Thymus (tissue), 11 donors: ENCODE data around the gene CELF5. TPM values are rescaled to one million over a fixed set of nuclear protein-coding genes. Genes with fewer than 3 reads are reported as not detected.
"Not testable (repeated sequence)": the region's sequence is repeated elsewhere in the genome, so short reads cannot be mapped to it uniquely, and the experiment has no call there.

ENCODE experiments used
- DNase-seq, 9 donors: peaks; one replicate each; pipeline ENCODE4 v3.0.0-alpha.2; 2013; ENCODE audit warnings: low spot score in 9 of 9, low read depth in 6 of 9, missing footprints in 1 of 9
- H3K27ac ChIP-seq, 2 donors: one replicate each; pipeline ENCODE4 v1.5.1; 2013; ENCODE audit warnings: control low read depth in 1 of 2, low read depth in 1 of 2, low read length in 1 of 2, mild to moderate bottlenecking in 1 of 2, moderate library complexity in 1 of 2
- H3K27me3 ChIP-seq, 2 donors: one replicate each; pipeline ENCODE4 v1.5.1; 2013; ENCODE audit warnings: low read length in 1 of 2; ENCODE audit not compliant: control insufficient read depth in 2 of 2, insufficient read depth in 1 of 2
- H3K36me3 ChIP-seq, 2 donors: one replicate each; pipeline ENCODE4 v1.5.1; 2013; ENCODE audit warnings: low read length in 1 of 2, mild to moderate bottlenecking in 1 of 2, moderate library complexity in 1 of 2; ENCODE audit not compliant: control insufficient read depth in 2 of 2, insufficient read depth in 2 of 2
- H3K4me1 ChIP-seq, 2 donors: one replicate each; pipeline ENCODE4 v1.5.1; 2013; ENCODE audit warnings: low read length in 2 of 2; ENCODE audit not compliant: control insufficient read depth in 2 of 2, insufficient read depth in 2 of 2
- H3K4me3 ChIP-seq, 2 donors: one replicate each; pipeline ENCODE4 v1.5.1; 2013; ENCODE audit warnings: low read length in 2 of 2, control low read depth in 1 of 2, mild to moderate bottlenecking in 1 of 2
- H3K9me3 ChIP-seq, 2 donors: one replicate each; pipeline ENCODE4 v1.5.1; 2013; ENCODE audit warnings: low read length in 1 of 2, mild to moderate bottlenecking in 1 of 2; ENCODE audit not compliant: control insufficient read depth in 2 of 2, insufficient read depth in 1 of 2
- WGBS: extraction: QIAGEN DNeasy Blood & Tissue Kit; methylation state at CpG from one replicate; pipeline ENCODE4 v1.1.7; 2013; 5-methylcytosine and 5-hydroxymethylcytosine counted together
- polyA plus RNA-seq: library from polyadenylated mRNA; stranded (reverse); fragments of 200-250 nt; gene quantifications from one replicate; pipeline ENCODE4 v1.2.3, GENCODE V29; 2013
- total RNA-seq: library from RNA; stranded (reverse); fragments of 120-200 nt; gene quantifications from one replicate; pipeline ENCODE4 v1.2.4, GENCODE V29; 2013
- donor health status: healthy.

CELF5 gene
- total and polyA plus RNA-seq, 2 donors: 0.28 to 1.4 TPM

DNA sequence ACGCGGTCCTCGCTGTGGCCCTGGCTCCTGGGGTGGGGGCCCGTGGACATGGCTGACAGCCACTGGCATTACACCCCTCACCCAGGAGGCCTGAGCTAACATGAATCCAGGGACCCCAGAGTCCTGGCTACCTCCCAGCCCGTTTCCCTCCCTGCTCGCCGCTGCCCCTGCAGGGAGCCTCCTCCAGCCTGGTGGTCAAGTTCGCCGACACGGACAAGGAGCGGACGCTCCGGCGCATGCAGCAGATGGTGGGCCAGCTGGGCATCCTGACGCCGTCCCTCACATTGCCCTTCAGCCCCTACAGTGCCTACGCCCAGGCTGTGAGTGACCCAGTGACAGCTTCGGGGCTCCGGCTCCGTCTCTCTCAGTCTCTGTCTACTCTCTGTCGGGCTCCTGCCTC is 56.6 kb downstream of the CELF5 start:
- H3K4me1 ChIP-seq: no peaks in the 10 kb centered on the region
- H3K9me3 ChIP-seq: peaks cover 0 to 1% of the 10 kb centered on the region in 2 donors
- WGBS: 92% methylated on average over 21 of the region's 21 CpGs
- H3K27ac ChIP-seq: no peak overlapping the region
- no peak overlapping the region for H3K4me3 ChIP-seq
- H3K27me3 ChIP-seq: peaks cover 0 to 45% of the 10 kb centered on the region in 2 donors
- H3K36me3 ChIP-seq: no peaks in the 10 kb centered on the region
- DNase-seq: no peak

DNA sequence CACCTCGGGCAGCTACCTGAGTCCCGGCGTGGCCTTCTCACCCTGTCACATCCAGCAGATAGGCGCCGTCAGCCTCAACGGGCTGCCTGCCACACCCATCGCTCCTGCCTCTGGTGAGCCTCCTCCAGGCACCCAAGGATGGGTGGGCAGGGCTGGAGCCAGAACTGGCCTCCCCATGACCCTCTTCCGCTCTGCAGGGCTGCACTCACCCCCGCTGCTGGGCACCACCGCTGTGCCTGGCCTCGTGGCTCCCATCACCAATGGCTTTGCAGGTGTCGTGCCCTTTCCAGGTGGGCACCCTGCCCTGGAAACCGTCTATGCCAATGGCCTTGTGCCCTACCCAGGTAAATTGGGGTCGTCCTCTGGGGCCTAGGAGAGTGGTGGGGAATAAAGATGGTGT is 57.7 kb downstream of the CELF5 start:
- no peaks in the 10 kb centered on the region for H3K4me1 ChIP-seq
- H3K4me3 ChIP-seq: no peak overlapping the region
- peaks cover 0 to 1% of the 10 kb centered on the region in 2 donors for H3K9me3 ChIP-seq
- H3K36me3 ChIP-seq: no peaks in the 10 kb centered on the region
- peaks cover 0 to 44% of the 10 kb centered on the region in 2 donors for H3K27me3 ChIP-seq
- WGBS: 90% methylated on average over 14 of the region's 14 CpGs
- no peak overlapping the region for H3K27ac ChIP-seq
- DNase-seq: no peak

DNA sequence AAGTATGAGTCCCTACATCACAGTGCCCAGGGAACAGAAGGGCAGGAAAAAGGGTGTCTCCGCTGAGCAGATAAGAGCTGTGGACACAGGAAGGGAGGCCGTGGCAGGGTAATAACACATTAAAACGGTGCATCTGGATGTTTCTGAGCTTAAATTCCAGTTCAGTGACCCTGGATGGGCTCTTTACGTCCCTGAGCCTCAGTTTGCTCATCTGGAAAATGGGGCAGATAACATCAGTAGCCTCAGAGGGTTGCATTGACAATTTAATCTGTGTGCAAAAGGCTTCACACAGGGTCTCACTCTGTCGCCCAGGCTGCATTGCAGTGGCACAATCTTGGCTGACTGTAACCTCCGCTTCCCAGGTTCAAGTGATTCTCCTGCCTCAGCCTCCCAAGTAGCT is 58.1 kb downstream of the CELF5 start:
- Histone ChIP-seq H3K9me3 (peaks cover 0 to 1% of the 10 kb centered on the region in 2 donors), H3K27me3 (peaks cover 0 to 44% of the 10 kb centered on the region in 2 donors), H3K4me1 (no peaks in the 10 kb centered on the region), H3K36me3 (no peaks in the 10 kb centered on the region), H3K27ac (no peak overlapping the region), H3K4me3 (no peak overlapping the region)
- DNase-seq: no peak
- 85% methylated on average over 6 of the region's 6 CpGs for WGBS

DNA sequence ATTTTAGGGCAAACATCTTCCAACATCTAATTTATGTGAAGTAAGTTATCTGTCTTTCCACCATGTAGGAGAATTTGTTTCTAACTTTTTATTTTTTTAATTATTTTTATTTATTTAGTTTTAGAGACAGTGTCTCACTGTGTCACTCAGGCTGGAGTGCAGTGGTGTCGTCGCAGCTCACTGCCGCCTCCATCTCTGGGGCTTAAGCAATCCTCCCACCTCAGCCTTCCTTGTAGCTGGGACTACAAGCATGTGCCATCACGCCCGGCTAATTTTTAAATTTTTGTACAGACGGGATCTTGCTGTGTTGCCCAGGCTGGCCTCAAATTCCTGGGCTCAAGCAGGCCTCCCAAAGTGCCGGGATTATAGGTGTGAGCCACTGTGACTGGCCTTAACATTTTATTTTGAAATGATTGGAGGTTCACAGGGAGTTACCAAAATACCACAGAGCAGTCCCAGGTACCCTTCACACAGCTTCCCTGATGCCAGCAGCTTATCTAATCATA is 58.8 kb downstream of the CELF5 start:
- H3K36me3 ChIP-seq: no peaks in the 10 kb centered on the region
- no peak overlapping the region for H3K27ac ChIP-seq
- no peak for DNase-seq
- H3K4me3 ChIP-seq: no peak overlapping the region
- peaks cover 0 to 43% of the 10 kb centered on the region in 2 donors for H3K27me3 ChIP-seq
- peaks cover 0 to 1% of the 10 kb centered on the region in 2 donors for H3K9me3 ChIP-seq
- H3K4me1 ChIP-seq: no peaks in the 10 kb centered on the region
- WGBS: 80% methylated on average over 7 of the region's 7 CpGs

DNA sequence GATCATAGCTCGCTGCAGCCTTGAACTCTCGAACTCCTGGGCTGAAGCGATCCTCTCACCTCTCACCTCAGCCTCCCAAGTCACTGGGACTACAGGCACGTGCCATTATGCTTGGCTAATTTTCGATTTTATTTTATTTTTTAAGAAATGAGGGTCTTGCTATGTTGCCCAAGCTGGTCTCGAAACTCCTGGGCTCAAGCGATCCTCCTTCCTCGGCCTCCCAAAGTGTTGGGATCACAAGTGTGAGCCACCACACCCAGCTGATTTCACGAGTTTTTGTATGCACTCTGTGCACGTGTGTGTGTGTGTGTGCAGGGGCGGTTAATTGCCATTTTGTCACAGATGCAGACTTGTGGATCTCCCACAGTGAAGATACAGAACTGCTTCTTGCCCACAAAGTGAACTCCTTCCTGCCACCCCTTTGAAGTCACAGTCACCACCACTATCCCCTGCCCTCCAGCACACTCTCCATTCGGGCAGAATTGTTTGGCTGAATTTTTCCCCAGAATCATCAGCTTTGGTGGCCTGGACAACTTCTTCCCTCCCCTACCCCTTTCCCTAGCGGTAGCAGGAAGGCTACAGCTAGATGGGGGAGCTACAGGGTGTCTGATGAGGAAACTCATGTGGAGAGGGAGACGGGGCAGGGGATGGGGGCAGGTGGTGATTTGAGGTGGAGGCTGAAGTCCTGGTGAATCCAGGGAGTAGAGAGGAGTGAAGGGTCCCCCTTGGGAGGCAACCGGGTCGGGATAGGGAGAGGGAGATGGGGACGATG is 59.6 kb downstream of the CELF5 start:
- peaks cover 0 to 42% of the 10 kb centered on the region in 2 donors for H3K27me3 ChIP-seq
- H3K4me1 ChIP-seq: no peaks in the 10 kb centered on the region
- H3K36me3 ChIP-seq: no peaks in the 10 kb centered on the region
- WGBS: 69% methylated on average over 17 of the region's 17 CpGs
- no peak overlapping the region for H3K4me3 ChIP-seq
- DNase-seq: no peak
- no peak overlapping the region for H3K27ac ChIP-seq
- H3K9me3 ChIP-seq: peaks cover 0 to 1% of the 10 kb centered on the region in 2 donors

DNA sequence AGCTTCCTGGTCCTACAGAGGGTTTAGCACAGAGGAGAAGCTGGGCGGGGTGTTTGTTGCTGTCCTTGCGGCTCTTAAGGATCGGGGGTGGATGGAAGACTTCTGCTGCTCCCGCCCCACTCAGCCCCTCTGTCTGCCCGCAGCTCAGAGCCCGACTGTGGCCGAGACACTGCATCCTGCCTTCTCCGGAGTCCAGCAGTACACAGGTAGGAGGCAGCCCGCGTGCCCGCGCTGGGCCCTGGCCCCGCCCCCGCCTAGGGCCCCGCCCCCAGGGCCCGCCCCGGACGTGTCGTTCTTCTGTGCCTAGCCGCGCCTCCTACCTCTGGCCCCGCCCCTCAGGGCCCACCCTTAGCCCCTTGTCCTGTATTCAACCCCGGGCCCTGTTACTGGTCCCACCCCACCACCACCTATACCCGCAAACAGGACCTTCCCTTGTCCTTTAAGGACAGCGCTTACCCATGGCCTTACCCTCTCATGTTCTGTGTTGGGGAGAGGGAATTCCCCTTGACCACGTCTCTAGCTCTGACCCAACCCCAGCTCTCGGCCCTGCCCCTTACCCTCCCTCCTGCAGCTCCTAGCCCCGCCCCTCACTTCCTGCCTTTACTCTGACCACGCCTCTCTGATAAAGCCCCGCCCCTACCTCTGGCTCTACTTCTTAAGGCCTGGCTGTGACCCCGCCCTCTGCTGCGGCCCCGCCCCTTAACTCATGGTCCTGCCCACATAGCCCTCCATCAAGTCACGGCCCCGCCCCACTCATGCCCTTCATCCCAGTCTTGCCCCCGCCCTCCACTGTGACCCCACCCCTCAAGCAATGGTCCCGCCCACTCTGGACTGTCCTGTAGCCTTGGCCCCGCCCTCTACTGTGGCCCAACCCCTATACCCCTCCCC is 60.5 kb downstream of the CELF5 start:
- Histone ChIP-seq H3K27ac (no peak overlapping the region), H3K4me1 (no peaks in the 10 kb centered on the region), H3K36me3 (no peaks in the 10 kb centered on the region), H3K27me3 (peaks cover 0 to 48% of the 10 kb centered on the region in 2 donors), H3K9me3 (peaks cover 0 to 1% of the 10 kb centered on the region in 2 donors), H3K4me3 (no peak overlapping the region)
- DNase-seq: peak in 1 of 9 donors; percentile 16
- 6% methylated on average over 38 of the region's 38 CpGs for WGBS

DNA sequence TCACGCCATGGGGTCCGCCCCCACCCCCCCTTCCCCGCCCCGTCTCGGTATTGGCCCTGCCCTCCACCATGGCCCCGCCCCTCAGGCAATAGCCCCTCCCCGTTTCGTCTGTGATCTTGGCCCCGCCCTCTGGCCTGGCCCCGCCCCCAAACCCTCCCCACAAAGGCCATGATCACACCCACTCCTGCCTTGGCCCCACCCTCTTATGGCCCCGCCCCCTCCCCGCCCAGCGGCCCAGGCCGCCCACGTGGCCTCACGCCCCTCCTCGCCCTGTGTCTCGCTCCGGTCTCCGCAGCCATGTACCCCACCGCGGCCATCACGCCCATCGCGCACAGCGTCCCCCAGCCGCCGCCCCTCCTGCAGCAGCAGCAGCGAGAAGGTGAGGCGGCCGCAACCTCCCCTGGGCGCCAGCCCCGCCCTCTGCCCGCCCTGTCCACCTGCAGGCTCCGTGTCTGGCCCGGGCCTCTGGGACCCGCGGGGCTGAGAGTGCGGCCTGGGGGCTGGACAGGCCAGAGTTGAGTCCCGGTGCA is 61.3 kb downstream of the CELF5 start:
- Histone ChIP-seq H3K4me3 (no peak overlapping the region), H3K36me3 (no peaks in the 10 kb centered on the region), H3K27me3 (peaks cover 0 to 51% of the 10 kb centered on the region in 2 donors), H3K27ac (no peak overlapping the region), H3K4me1 (no peaks in the 10 kb centered on the region), H3K9me3 (peaks cover 0 to 1% of the 10 kb centered on the region in 2 donors)
- DNase-seq: no peak
- 6% methylated on average over 40 of the region's 40 CpGs for WGBS

DNA sequence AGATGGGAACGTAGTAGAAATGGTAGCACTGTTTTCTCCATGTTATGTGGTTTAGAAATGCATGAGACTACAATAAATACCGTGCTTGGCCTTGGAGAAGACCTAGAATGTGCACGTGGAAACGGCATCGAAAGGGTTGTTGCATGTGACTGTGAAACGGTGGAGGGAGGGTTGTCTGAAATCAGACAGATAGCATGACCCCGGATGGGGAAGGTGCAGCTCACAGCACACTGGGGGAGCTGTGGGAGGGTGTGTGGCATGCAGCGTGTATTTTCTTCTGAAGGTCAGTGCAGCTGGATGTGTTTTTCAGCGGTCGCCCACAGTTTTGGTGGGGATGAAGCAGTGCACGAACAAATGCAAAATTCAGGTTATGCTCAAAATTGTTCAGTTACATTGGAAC is 63.4 kb downstream of the CELF5 start:
- Histone ChIP-seq H3K27me3 (peaks cover 0 to 40% of the 10 kb centered on the region in 2 donors), H3K36me3 (no peaks in the 10 kb centered on the region), H3K9me3 (peaks cover 0 to 1% of the 10 kb centered on the region in 2 donors), H3K27ac (no peak overlapping the region), H3K4me3 (no peak overlapping the region), H3K4me1 (no peaks in the 10 kb centered on the region)
- 69% methylated on average over 11 of the region's 11 CpGs for WGBS
- DNase-seq: no peak

DNA sequence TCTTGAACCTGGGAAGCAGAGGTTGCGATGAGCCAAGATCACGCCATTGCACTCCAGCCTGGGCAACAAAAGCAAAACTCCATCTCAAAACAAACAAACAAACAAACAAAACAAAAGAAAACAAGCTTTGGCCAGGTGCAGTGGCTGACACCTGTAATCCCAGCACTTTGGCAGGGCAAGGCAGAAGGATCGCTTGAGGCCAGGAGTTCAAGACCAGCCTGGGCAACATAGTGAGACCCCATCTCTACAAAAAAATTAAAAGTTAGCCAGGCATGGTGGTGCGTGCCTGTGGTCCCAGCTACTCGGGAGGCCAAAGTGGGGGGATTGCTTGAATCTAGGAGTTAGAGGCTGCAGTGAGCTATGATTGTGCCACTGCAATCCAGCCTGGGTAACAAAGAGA is 64.0 kb downstream of the CELF5 start:
- not testable (repeated sequence) for H3K9me3 ChIP-seq, H3K4me1 ChIP-seq, H3K27ac ChIP-seq, H3K36me3 ChIP-seq, H3K4me3 ChIP-seq, DNase-seq
- 82% methylated on average over 5 of the region's 5 CpGs for WGBS
- peaks cover 0 to 38% of the 10 kb centered on the region in 2 donors for H3K27me3 ChIP-seq
